Measurements from ENCODE around the gene GFRA1.

- no peak for TF ChIP-seq CTCF (conservative IDR thresholded peaks at IDR 0.05; ENCODE audit: low read depth, low read length)
- TF ChIP-seq EZH2 (IDR thresholded peaks at IDR 0.05; ENCODE audit: borderline replicate concordance, low read depth, low read length, poor library complexity, severe bottlenecking): no peak
Observed at GRCh38 chr10:116270126-116270770, 2.8 kb downstream of the GFRA1 start.

Data from A673 (cell line).